Mucosa of rectum (tissue), 2 donors: ENCODE data around the gene GAS2.

Experiments used
- H3K27ac ChIP-seq, 2 donors: one replicate each; pipeline ENCODE4 v1.7.0; 2013; ENCODE audit warnings: inconsistent platforms in 2 of 2, low read depth in 2 of 2, low read length in 2 of 2
- H3K27me3 ChIP-seq, 2 donors: one replicate each; pipeline ENCODE4 v1.7.0; 2013; ENCODE audit warnings: low read length in 2 of 2; ENCODE audit not compliant: control insufficient read depth in 2 of 2, insufficient read depth in 2 of 2
- H3K36me3 ChIP-seq, 2 donors: one replicate each; pipeline ENCODE4 v1.7.0; 2013; ENCODE audit warnings: low read length in 2 of 2; ENCODE audit not compliant: control insufficient read depth in 2 of 2, insufficient read depth in 2 of 2
- H3K4me1 ChIP-seq, 2 donors: one replicate each; pipeline ENCODE4 v1.7.0; 2013; ENCODE audit warnings: low read length in 2 of 2, mild to moderate bottlenecking in 1 of 2; ENCODE audit not compliant: control insufficient read depth in 2 of 2, insufficient read depth in 2 of 2
- H3K4me3 ChIP-seq, 2 donors: one replicate each; pipeline ENCODE4 v1.7.0; 2013; ENCODE audit warnings: low read length in 2 of 2
- H3K9ac ChIP-seq, 2 donors: one replicate each; pipeline ENCODE4 v1.7.0; 2013; ENCODE audit warnings: low read length in 2 of 2, low read depth in 1 of 2, mild to moderate bottlenecking in 1 of 2
- H3K9me3 ChIP-seq, 2 donors: one replicate each; pipeline ENCODE4 v1.7.0; 2013; ENCODE audit warnings: low read length in 2 of 2; ENCODE audit not compliant: control insufficient read depth in 2 of 2
- donor health status: healthy.
- donor health status: Normal muscosa, but diverticular disease.

The GAS2 gene

DNA sequence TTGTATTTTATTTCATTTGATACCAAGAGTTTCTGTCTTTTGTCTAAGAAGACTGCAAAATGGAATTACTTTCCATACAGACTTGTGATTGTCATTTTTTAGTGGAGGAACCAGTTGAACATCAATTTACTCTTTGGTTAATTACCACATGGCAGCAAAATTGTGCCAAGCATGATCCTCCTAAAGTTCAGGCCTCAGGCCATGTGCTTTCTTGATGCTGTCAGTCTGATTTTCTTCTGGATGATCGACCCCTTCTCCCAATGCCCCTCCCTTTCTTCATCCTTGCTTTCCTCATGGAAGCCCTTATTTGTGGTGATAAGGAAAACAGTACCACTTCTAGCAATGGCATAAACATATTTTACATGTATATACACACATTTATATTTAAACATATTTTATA lies 87.0 kb downstream of the GAS2 start:
- H3K9ac ChIP-seq, result no peak overlapping the region
- no peaks in the 10 kb centered on the region for H3K36me3 ChIP-seq
- H3K9me3 ChIP-seq, result no peaks in the 10 kb centered on the region
- H3K4me3 ChIP-seq, result no peak overlapping the region
- H3K27ac ChIP-seq, result no peak overlapping the region
- H3K4me1 ChIP-seq, result no peaks in the 10 kb centered on the region
- no peaks in the 10 kb centered on the region for H3K27me3 ChIP-seq

DNA sequence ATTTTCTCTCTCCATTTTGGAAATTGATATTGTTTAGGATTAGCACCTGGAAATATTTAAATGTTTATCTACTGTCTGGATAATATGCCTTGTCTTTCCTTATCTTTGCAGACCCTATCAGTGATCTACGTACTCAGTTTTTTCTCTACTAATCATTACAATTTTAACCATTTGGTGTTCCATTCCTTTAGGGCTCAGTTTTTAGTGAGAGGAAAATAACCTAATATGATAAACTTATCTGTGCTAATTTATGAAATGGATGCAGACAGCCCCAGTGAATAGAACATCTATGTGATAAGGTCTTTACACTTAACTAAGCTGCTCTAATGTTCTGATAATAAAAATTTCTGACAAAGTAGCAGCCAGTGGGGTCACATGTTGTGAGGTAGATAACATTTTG lies 94.7 kb downstream of the GAS2 start:
- Histone ChIP-seq H3K9ac (no peak overlapping the region), H3K36me3 (no peaks in the 10 kb centered on the region), H3K9me3 (no peaks in the 10 kb centered on the region), H3K4me1 (no peaks in the 10 kb centered on the region), H3K4me3 (no peak overlapping the region), H3K27ac (no peak overlapping the region), H3K27me3 (no peaks in the 10 kb centered on the region)

DNA sequence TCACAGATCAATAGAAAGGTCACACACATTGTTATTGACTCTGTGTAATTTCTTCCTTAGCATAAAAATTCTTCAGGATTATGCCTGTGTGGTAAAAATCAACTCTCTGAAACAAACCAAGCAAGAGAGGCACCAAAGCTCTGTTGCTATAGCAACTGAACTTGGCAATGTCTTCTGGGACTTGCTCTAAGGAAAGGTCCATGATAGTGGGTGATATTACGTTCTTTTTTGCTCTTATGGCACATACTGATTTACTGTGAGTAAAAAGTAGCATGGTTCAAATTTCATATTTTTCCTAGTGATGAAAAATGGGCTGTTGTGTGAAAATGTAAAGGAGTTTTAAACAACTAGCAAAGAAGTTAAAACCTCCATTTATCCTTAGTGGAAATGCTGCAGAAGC lies 96.8 kb downstream of the GAS2 start:
- Histone ChIP-seq H3K9me3 (no peaks in the 10 kb centered on the region), H3K27me3 (no peaks in the 10 kb centered on the region), H3K4me1 (no peaks in the 10 kb centered on the region), H3K4me3 (no peak overlapping the region), H3K27ac (no peak overlapping the region), H3K36me3 (no peaks in the 10 kb centered on the region), H3K9ac (no peak overlapping the region)

DNA sequence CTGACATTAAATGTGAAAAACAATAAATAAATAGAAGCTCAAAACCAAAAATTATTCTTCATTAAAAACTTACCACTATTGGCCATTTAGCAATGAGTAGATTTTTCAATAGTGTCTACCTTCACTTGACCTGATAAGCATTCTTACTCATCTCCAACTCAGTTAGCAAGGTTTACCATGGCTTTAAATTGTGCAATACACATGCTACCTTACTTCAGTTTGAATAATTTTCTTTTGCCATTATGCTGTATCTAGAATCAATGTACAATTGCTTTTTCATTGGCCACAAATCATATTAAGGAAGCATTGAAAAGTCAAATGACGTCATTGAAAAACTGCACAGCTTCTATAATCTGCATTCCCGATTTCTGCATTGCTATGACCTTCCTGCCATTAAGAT lies 98.3 kb downstream of the GAS2 start:
- Histone ChIP-seq H3K4me3 (no peak overlapping the region), H3K36me3 (no peaks in the 10 kb centered on the region), H3K9ac (no peak overlapping the region), H3K4me1 (no peaks in the 10 kb centered on the region), H3K9me3 (no peaks in the 10 kb centered on the region), H3K27ac (no peak overlapping the region), H3K27me3 (no peaks in the 10 kb centered on the region)

DNA sequence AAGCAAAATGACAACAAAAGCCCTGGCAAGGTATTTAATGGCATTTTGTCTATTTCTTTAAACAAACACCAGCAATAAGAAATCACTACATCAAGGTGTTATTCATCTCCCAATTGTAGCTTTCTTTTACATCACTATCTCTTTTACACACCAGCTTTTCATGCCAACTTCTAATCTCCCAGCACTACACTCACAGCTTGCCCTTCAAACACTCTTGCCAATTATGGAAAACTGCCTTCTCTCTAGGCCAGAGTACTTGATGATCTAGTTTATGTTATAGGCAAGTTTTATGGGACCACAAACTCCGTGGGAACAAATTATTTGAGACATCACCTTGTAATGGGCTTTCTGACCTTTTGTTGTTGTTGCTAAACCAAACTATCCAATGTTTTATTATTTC lies 101.9 kb downstream of the GAS2 start:
- no peak overlapping the region for H3K9ac ChIP-seq
- H3K4me3 ChIP-seq, result no peak overlapping the region
- H3K36me3 ChIP-seq, result no peaks in the 10 kb centered on the region
- no peaks in the 10 kb centered on the region for H3K9me3 ChIP-seq
- no peak overlapping the region for H3K27ac ChIP-seq
- no peaks in the 10 kb centered on the region for H3K4me1 ChIP-seq
- no peaks in the 10 kb centered on the region for H3K27me3 ChIP-seq

- no peaks in the 10 kb centered on the region for H3K9me3 ChIP-seq
- no peak overlapping the region for H3K4me3 ChIP-seq
- no peaks in the 10 kb centered on the region for H3K4me1 ChIP-seq
- H3K27me3 ChIP-seq, result no peaks in the 10 kb centered on the region
- H3K36me3 ChIP-seq, result no peaks in the 10 kb centered on the region
- H3K27ac ChIP-seq, result no peak overlapping the region
- H3K9ac ChIP-seq, result no peak overlapping the region
These were observed 102.7 kb downstream of the GAS2 start for GRCh38 chr11:22769081-22769480.

DNA sequence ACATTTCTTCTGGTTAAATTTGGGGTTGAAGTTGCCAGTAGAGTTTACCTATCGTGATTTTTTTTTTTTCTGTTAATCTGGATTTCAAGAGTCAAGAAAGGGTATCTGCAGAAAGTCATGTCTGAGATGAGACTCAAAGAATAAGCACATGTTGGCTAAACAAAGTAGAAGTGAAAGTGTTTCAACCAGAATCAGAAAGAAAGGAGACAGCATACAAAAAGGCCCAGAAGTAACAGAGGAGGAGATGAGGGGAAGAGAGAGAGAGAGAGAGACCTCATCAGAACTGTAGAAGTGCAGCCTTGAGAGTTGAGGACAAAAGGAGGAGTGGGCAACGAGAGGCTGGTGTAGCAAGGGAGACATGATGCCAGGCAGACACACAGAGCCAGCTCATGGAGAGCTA lies 108.3 kb downstream of the GAS2 start:
- Histone ChIP-seq H3K9me3 (no peaks in the 10 kb centered on the region), H3K27ac (no peak overlapping the region), H3K4me1 (no peaks in the 10 kb centered on the region), H3K4me3 (no peak overlapping the region), H3K36me3 (no peaks in the 10 kb centered on the region), H3K27me3 (no peaks in the 10 kb centered on the region), H3K9ac (no peak overlapping the region)

GRCh38 chr11:22775248-22775647 lies 108.8 kb downstream of the GAS2 start:
- H3K27ac ChIP-seq, result no peak overlapping the region
- no peak overlapping the region for H3K4me3 ChIP-seq
- no peaks in the 10 kb centered on the region for H3K4me1 ChIP-seq
- H3K27me3 ChIP-seq, result no peaks in the 10 kb centered on the region
- H3K9ac ChIP-seq, result no peak overlapping the region
- H3K36me3 ChIP-seq, result no peaks in the 10 kb centered on the region
- no peaks in the 10 kb centered on the region for H3K9me3 ChIP-seq

DNA sequence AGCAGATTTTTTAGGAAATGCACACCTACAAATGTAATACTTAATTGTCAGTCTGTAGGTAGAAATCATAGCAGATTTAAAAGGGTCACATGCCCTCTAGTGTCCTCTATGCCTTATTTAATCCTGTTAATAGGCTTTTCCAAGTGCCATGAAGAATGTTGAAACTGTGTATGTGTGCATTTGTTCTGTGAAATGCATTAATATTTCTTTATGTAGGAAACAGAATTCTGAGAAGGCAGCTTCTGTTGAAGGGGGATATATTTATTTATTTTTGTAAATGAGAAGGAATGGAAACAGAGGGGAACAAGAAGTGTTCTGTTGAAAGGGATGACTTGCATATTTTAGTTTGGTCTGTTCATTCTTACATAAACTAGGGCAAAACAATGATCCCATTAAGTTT lies 112.2 kb downstream of the GAS2 start:
- Histone ChIP-seq H3K27ac (no peak overlapping the region), H3K9ac (no peak overlapping the region), H3K36me3 (no peaks in the 10 kb centered on the region)

DNA sequence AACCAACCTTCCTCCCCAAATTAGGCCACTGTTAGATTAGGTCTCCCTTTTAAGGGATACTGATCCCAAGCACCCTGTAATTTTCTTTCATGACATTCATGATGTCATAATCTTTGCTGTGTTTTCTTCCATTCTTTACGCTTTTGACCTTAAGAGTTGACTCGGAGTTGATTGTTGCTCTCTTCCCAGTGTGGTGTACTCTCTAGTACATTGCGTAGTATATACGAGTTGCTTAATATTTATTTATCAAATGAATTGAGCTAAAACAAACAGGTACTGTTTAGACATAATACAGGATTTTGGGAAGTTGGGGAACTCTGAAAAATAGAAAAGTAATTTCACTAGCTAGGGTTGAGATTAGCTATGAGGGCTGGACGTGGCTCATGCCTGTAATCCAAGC lies 113.4 kb downstream of the GAS2 start:
- H3K27me3 ChIP-seq, result no peaks in the 10 kb centered on the region
- no peak overlapping the region for H3K9ac ChIP-seq
- H3K36me3 ChIP-seq, result no peaks in the 10 kb centered on the region
- H3K4me3 ChIP-seq, result no peak overlapping the region
- no peaks in the 10 kb centered on the region for H3K9me3 ChIP-seq
- no peaks in the 10 kb centered on the region for H3K4me1 ChIP-seq
- H3K27ac ChIP-seq, result no peak overlapping the region

More for the DNA sequence above, 112.2 kb downstream of the GAS2 start:
- Histone ChIP-seq H3K4me1 (no peaks in the 10 kb centered on the region), H3K4me3 (no peak overlapping the region), H3K27me3 (no peaks in the 10 kb centered on the region), H3K9me3 (no peaks in the 10 kb centered on the region)

- H3K9ac ChIP-seq, result no peak overlapping the region
- no peaks in the 10 kb centered on the region for H3K9me3 ChIP-seq
- no peaks in the 10 kb centered on the region for H3K27me3 ChIP-seq
- H3K27ac ChIP-seq, result no peak overlapping the region
- no peak overlapping the region for H3K4me3 ChIP-seq
- no peaks in the 10 kb centered on the region for H3K4me1 ChIP-seq
- no peaks in the 10 kb centered on the region for H3K36me3 ChIP-seq
These were observed 114.7 kb downstream of the GAS2 start for GRCh38 chr11:22780952-22781593.
